K562 (cell line): Measurements from ENCODE around the gene SCARF1. TPM values are rescaled to one million over a fixed set of nuclear protein-coding genes. Genes with fewer than 3 reads are reported as not detected.

Source experiments
- ARID2 ChIP-seq: fragments of 450-650 bp; IDR thresholded peaks from 2 replicates; pipeline ENCODE4 v1.6.1; 2017; ENCODE audit warnings: antibody characterized with exemption, mild to moderate bottlenecking
- ARNT ChIP-seq, 2 experiments: fragments of 450-650 bp; IDR thresholded peaks; 2 replicates each; pipeline ENCODE4 v1.6.1; 2016; ENCODE audit warnings: mild to moderate bottlenecking in 1 of 2
- BCOR ChIP-seq: fragments of 450-650 bp; IDR thresholded peaks from 2 replicates; pipeline ENCODE4 v1.6.1; 2016
- CHD2 ChIP-seq: IDR thresholded peaks from 2 replicates; pipeline ENCODE4 v1.6.1; 2011; ENCODE audit warnings: low read depth, low read length
- CTCF ChIP-seq, 3 experiments: IDR thresholded peaks in 2 of 3; conservative IDR thresholded peaks in 1 of 3; 2 replicates each; pipeline ENCODE4 v1.5.1; 2011 to 2012; ENCODE audit warnings: low read length in 3 of 3, mild to moderate bottlenecking in 3 of 3, control low read depth in 2 of 3, improper control_type of control experiment in 1 of 3, inconsistent platforms in 1 of 3, low read depth in 1 of 3, mixed read lengths in 1 of 3, moderate library complexity in 1 of 3; ENCODE audit not compliant: insufficient read depth in 2 of 3
- ETV6 ChIP-seq, 3 experiments: fragments of 150-350 bp in 1 of 3; sonication (generic) in 1 of 3; formaldehyde crosslinking in 1 of 3; IDR thresholded peaks; 2 replicates each; pipeline versions ENCODE4 v1.6.1 to v1.8.0; 2014 to 2022; ENCODE audit warnings: borderline replicate concordance in 2 of 3, low read depth in 2 of 3, antibody characterized with exemption in 1 of 3, low read length in 1 of 3, mild to moderate bottlenecking in 1 of 3, missing genetic modification reagents in 1 of 3
- FIP1L1 ChIP-seq: fragments of 200-400 bp; formaldehyde crosslinking; IDR thresholded peaks from 2 replicates; pipeline ENCODE4 v1.6.1; 2018; ENCODE audit warnings: mild to moderate bottlenecking, low read depth, low read length; ENCODE audit not compliant: poor library complexity, severe bottlenecking
- FUS ChIP-seq: fragments of 200-400 bp; formaldehyde crosslinking; optimal IDR thresholded peaks from 2 replicates; pipeline ENCODE3; 2017; ENCODE audit warnings: low read depth, low read length
- ILF3 ChIP-seq: fragments of 450-650 bp; IDR thresholded peaks from 2 replicates; pipeline ENCODE4 v1.6.1; 2018; ENCODE audit warnings: antibody characterized with exemption, mild to moderate bottlenecking, moderate library complexity, borderline replicate concordance
- MCM3 ChIP-seq: fragments of 450-650 bp; IDR thresholded peaks from 2 replicates; pipeline ENCODE4 v1.6.1; 2016
- NR1H2 ChIP-seq: sonication (generic); formaldehyde crosslinking; IDR thresholded peaks from 2 replicates; pipeline ENCODE4 v1.4.0; 2020; ENCODE audit warnings: mild to moderate bottlenecking, missing genetic modification reagents
- PHB ChIP-seq: fragments of 250-450 bp; sonication (Bioruptor Pico); IDR thresholded peaks from 2 replicates; pipeline ENCODE4 v1.5.0; 2021
- RHOXF2B ChIP-seq: fragments of 250-450 bp; sonication (Bioruptor Pico); conservative IDR thresholded peaks from 2 replicates; pipeline ENCODE4 v1.5.1; 2021
- SAFB ChIP-seq: fragments of 200-400 bp; formaldehyde crosslinking; IDR thresholded peaks from 2 replicates; pipeline ENCODE4 v1.6.1; 2017; ENCODE audit warnings: low read depth, low read length, borderline replicate concordance
- SETDB1 ChIP-seq: IDR thresholded peaks from one replicate; pipeline ENCODE4 v1.6.1; 2012; ENCODE audit warnings: low read length, control low read depth, inconsistent platforms
- SNRNP70 ChIP-seq: fragments of 200-400 bp; formaldehyde crosslinking; optimal IDR thresholded peaks from 2 replicates; pipeline ENCODE3; 2017; ENCODE audit warnings: low read depth, low read length
- ZC3H8 ChIP-seq: fragments of 450-650 bp; IDR thresholded peaks from 2 replicates; pipeline ENCODE4 v1.6.1; 2017
- ZNF699 ChIP-seq: fragments of 250-450 bp; sonication (Bioruptor Pico); IDR thresholded peaks from 2 replicates; pipeline ENCODE4 v1.8.0; 2021; ENCODE audit warnings: mild to moderate bottlenecking, moderate library complexity; ENCODE audit not compliant: insufficient replicate concordance
- ZNF76 ChIP-seq: fragments of 250-450 bp; sonication (Bioruptor Pico); IDR thresholded peaks from 2 replicates; pipeline ENCODE4 v1.4.0; 2020; ENCODE audit warnings: mild to moderate bottlenecking, moderate library complexity, borderline replicate concordance
- polyA plus RNA-seq, 8 experiments: library from polyadenylated mRNA; depleted of rRNA in 4 of 8; stranded (reverse) in 5 of 8; unstranded in 3 of 8; fragments of >200 nt; fragmentation: Nextera tagmentation in 2 of 8; fragmentation: Illumina TruSeq in 1 of 8; extraction: Ambion mirVana in 2 of 8; extraction: Trizol in 1 of 8; gene quantifications; 2 replicates each; pipeline versions ENCODE4 v1.2.1 to v1.2.3, GENCODE V29; 2011 to 2014; ENCODE audit warnings: inconsistent platforms in 1 of 8, missing spikeins in 1 of 8
- total RNA-seq, 7 experiments: library from RNA; depleted of rRNA in 6 of 7; stranded (reverse); fragments of >200 nt in 6 of 7; fragmentation: Illumina TruSeq in 2 of 7; extraction: Trizol in 2 of 7; gene quantifications; 2 replicates each; pipeline versions ENCODE4 v1.2.1 to v1.2.3, GENCODE V29; 2011 to 2021; ENCODE audit warnings: low replicate concordance in 1 of 7
- TF ChIP-seq, protein P1 (sequence below): fragments of 250-450 bp; sonication (Bioruptor Pico); IDR thresholded peaks from 2 replicates; pipeline ENCODE4 v1.4.0; 2020
- TF ChIP-seq, protein P2 (sequence below): fragments of 450-650 bp; IDR thresholded peaks from 2 replicates; pipeline ENCODE4 v1.6.1; 2017; ENCODE audit warnings: antibody characterized with exemption, mild to moderate bottlenecking

The SCARF1 gene
- total and polyA plus RNA-seq, 9 of the 15 experiments (the other 6 are each of a cell fraction or from before 2014, with no cell fraction given): 0.04 to 2.1 (median 0.63) TPM

GRCh38 chr17:1648173-1648962 is 2.8 kb upstream of the SCARF1 start (continued):
- TF ChIP-seq, protein P1, sequence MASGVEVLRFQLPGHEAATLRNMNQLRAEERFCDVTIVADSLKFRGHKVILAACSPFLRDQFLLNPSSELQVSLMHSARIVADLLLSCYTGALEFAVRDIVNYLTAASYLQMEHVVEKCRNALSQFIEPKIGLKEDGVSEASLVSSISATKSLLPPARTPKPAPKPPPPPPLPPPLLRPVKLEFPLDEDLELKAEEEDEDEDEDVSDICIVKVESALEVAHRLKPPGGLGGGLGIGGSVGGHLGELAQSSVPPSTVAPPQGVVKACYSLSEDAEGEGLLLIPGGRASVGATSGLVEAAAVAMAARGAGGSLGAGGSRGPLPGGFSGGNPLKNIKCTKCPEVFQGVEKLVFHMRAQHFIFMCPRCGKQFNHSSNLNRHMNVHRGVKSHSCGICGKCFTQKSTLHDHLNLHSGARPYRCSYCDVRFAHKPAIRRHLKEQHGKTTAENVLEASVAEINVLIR (CRISPR knock-in tag): no peak
- TF ChIP-seq FIP1L1 (peak; percentile 53), ZC3H8 (no peak), NR1H2 (no peak), ZNF76 (CRISPR knock-in tag) (no peak), SNRNP70 (no peak), SETDB1 (no peak), ARNT (IDR thresholded peaks at IDR 0.05) (no peak), CHD2 (no peak), SAFB (peak; percentile 59; the same call in 1 of the 2 replicates), MCM3 (no peak), FUS (no peak), PHB (CRISPR knock-in tag) (no peak), RHOXF2B (CRISPR knock-in tag) (no peak), BCOR (no peak), ZNF699 (no peak), ARID2 (no peak), ILF3 (no peak), ETV6 (IDR thresholded peaks at IDR 0.05; ENCODE audit: borderline replicate concordance in 1 of 2, low read depth in 2 of 2, low read length in 1 of 2) (no peak), ETV6 (CRISPR knock-in tag; IDR thresholded peaks at IDR 0.05; ENCODE audit: borderline replicate concordance) (no peak), CTCF (IDR thresholded peaks at IDR 0.05 in 2 of 3, conservative IDR thresholded peaks at IDR 0.05 in 1 of 3; ENCODE audit: insufficient read depth in 2 of 3, low read depth in 1 of 3, low read length in 3 of 3) (peak in 1 of 3 experiments; percentile 41; a peak in 2 of 6 replicates)
- TF ChIP-seq, protein P2, sequence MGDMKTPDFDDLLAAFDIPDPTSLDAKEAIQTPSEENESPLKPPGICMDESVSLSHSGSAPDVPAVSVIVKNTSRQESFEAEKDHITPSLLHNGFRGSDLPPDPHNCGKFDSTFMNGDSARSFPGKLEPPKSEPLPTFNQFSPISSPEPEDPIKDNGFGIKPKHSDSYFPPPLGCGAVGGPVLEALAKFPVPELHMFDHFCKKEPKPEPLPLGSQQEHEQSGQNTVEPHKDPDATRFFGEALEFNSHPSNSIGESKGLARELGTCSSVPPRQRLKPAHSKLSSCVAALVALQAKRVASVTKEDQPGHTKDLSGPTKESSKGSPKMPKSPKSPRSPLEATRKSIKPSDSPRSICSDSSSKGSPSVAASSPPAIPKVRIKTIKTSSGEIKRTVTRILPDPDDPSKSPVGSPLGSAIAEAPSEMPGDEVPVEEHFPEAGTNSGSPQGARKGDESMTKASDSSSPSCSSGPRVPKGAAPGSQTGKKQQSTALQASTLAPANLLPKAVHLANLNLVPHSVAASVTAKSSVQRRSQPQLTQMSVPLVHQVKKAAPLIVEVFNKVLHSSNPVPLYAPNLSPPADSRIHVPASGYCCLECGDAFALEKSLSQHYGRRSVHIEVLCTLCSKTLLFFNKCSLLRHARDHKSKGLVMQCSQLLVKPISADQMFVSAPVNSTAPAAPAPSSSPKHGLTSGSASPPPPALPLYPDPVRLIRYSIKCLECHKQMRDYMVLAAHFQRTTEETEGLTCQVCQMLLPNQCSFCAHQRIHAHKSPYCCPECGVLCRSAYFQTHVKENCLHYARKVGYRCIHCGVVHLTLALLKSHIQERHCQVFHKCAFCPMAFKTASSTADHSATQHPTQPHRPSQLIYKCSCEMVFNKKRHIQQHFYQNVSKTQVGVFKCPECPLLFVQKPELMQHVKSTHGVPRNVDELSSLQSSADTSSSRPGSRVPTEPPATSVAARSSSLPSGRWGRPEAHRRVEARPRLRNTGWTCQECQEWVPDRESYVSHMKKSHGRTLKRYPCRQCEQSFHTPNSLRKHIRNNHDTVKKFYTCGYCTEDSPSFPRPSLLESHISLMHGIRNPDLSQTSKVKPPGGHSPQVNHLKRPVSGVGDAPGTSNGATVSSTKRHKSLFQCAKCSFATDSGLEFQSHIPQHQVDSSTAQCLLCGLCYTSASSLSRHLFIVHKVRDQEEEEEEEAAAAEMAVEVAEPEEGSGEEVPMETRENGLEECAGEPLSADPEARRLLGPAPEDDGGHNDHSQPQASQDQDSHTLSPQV: peak; percentile 28; the same call in 1 of the 2 replicates
